ENCODE results near the gene PTPN14.
"Not testable (repeated sequence)": the region's sequence is repeated elsewhere in the genome, so short reads cannot be mapped to it uniquely, and the experiment has no call there.

DNA sequence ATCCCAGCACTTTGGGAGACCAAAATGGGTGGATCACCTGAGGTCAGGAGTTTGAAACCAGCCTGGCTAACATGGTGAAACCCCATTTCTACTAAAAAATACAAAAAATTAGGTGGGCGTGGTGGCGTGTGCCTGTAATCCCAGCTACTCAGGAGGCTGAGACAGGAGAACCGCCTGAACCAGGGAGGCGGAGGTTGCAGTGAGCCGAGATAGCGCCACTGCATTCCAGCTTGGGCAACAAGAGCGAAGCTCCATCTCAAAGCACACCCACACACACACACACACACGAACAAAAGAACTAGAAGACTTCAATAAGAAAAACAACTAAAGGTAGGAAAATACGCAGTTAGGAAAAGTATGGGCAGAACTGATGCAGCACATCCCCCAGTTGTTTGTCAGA lies 29.9 kb downstream of the PTPN14 start:
- not testable (repeated sequence) for TF ChIP-seq ARNTL (CRISPR knock-in tag; IDR thresholded peaks at IDR 0.05; ENCODE audit: borderline replicate concordance, low read depth); RARB (CRISPR knock-in tag; IDR thresholded peaks at IDR 0.05); BACH2 (CRISPR knock-in tag; IDR thresholded peaks at IDR 0.05; ENCODE audit: borderline replicate concordance); ISL1 (CRISPR knock-in tag; IDR thresholded peaks at IDR 0.05); PPARA (CRISPR knock-in tag; IDR thresholded peaks at IDR 0.05; ENCODE audit: borderline replicate concordance); ZNF8 (CRISPR knock-in tag; IDR thresholded peaks at IDR 0.05); SNAI2 (CRISPR knock-in tag; IDR thresholded peaks at IDR 0.05)
- TF ChIP-seq, protein P1, sequence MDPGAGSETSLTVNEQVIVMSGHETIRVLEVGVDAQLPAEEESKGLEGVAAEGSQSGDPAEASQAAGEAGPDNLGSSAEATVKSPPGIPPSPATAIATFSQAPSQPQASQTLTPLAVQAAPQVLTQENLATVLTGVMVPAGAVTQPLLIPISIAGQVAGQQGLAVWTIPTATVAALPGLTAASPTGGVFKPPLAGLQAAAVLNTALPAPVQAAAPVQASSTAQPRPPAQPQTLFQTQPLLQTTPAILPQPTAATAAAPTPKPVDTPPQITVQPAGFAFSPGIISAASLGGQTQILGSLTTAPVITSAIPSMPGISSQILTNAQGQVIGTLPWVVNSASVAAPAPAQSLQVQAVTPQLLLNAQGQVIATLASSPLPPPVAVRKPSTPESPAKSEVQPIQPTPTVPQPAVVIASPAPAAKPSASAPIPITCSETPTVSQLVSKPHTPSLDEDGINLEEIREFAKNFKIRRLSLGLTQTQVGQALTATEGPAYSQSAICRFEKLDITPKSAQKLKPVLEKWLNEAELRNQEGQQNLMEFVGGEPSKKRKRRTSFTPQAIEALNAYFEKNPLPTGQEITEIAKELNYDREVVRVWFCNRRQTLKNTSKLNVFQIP (CRISPR knock-in tag; IDR thresholded peaks at IDR 0.05; ENCODE audit: borderline replicate concordance, low read depth), result not testable (repeated sequence)
- TF ChIP-seq, protein P2, sequence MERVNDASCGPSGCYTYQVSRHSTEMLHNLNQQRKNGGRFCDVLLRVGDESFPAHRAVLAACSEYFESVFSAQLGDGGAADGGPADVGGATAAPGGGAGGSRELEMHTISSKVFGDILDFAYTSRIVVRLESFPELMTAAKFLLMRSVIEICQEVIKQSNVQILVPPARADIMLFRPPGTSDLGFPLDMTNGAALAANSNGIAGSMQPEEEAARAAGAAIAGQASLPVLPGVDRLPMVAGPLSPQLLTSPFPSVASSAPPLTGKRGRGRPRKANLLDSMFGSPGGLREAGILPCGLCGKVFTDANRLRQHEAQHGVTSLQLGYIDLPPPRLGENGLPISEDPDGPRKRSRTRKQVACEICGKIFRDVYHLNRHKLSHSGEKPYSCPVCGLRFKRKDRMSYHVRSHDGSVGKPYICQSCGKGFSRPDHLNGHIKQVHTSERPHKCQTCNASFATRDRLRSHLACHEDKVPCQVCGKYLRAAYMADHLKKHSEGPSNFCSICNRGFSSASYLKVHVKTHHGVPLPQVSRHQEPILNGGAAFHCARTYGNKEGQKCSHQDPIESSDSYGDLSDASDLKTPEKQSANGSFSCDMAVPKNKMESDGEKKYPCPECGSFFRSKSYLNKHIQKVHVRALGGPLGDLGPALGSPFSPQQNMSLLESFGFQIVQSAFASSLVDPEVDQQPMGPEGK (CRISPR knock-in tag; IDR thresholded peaks at IDR 0.05; ENCODE audit: borderline replicate concordance), result not testable (repeated sequence)
- TF ChIP-seq, protein P3, sequence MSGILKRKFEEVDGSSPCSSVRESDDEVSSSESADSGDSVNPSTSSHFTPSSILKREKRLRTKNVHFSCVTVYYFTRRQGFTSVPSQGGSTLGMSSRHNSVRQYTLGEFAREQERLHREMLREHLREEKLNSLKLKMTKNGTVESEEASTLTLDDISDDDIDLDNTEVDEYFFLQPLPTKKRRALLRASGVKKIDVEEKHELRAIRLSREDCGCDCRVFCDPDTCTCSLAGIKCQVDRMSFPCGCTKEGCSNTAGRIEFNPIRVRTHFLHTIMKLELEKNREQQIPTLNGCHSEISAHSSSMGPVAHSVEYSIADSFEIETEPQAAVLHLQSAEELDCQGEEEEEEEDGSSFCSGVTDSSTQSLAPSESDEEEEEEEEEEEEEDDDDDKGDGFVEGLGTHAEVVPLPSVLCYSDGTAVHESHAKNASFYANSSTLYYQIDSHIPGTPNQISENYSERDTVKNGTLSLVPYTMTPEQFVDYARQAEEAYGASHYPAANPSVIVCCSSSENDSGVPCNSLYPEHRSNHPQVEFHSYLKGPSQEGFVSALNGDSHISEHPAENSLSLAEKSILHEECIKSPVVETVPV (CRISPR knock-in tag; IDR thresholded peaks at IDR 0.05), result not testable (repeated sequence)

All from SK-N-SH treated with all-trans-retinoic acid at 6 μM for 48 hours (cell line).